ENCODE results near the gene ADORA1.

ADORA1 gene

DNA sequence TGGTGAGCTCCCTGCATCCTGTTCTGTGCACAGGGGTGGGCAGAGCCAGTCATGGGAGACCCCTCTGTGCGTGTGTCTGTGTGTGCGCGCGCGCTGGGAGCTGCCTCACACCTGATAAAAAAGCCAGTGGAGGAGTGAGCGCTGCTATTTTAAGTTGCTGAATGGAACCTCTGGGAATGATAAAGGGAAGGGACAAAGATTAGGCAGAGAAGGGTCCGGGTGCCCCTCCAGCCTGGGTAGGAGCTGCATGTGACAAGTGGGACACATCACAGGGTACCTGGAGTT is 847 bp downstream of the ADORA1 start:
- peak overlapping the region; percentile 82 for H3K4me3 ChIP-seq (ENCODE audit: low read depth, low read length)
- no peak overlapping the region for H3K9ac ChIP-seq (ENCODE audit: low read depth, low read length)
- H3K27me3 ChIP-seq (ENCODE audit: control insufficient read depth, insufficient read depth, low read length): peaks cover 52% of the 10 kb centered on the region
- H3K9me3 ChIP-seq (ENCODE audit: control insufficient read depth, insufficient read depth, low read length): no peaks in the 10 kb centered on the region
- H3K36me3 ChIP-seq (ENCODE audit: control insufficient read depth, insufficient read depth, low read length): no peaks in the 10 kb centered on the region
- peaks cover 18% of the 10 kb centered on the region for H3K4me1 ChIP-seq (ENCODE audit: control insufficient read depth, insufficient read depth, low read length)

DNA sequence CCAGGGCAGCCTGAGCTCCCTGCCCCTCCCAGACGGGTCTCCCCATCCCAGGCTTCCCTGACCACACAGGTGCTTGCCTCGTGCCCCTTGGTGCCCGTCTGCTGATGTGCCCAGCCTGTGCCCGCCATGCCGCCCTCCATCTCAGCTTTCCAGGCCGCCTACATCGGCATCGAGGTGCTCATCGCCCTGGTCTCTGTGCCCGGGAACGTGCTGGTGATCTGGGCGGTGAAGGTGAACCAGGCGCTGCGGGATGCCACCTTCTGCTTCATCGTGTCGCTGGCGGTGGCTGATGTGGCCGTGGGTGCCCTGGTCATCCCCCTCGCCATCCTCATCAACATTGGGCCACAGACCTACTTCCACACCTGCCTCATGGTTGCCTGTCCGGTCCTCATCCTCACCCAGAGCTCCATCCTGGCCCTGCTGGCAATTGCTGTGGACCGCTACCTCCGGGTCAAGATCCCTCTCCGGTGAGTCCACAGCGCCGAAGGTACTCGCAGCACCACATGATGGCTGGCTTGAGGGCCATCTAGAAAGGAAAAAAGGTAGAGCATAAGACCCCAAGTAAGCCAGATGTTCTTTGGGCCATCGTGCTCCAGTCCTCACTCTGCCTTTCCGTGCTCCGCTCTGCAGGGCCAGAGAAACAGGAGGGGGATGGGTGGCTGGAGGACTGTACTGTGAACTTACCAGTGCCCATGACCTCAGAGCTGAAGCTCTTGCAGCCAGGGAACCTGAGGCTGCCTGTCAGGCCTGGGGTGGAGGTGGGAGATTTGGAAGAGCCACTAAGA is 1.4 kb downstream of the ADORA1 start:
- Histone ChIP-seq H3K4me3 (ENCODE audit: low read depth, low read length) (peak overlapping the region; percentile 82), H3K9me3 (ENCODE audit: control insufficient read depth, insufficient read depth, low read length) (no peaks in the 10 kb centered on the region), H3K27me3 (ENCODE audit: control insufficient read depth, insufficient read depth, low read length) (peaks cover 51% of the 10 kb centered on the region), H3K36me3 (ENCODE audit: control insufficient read depth, insufficient read depth, low read length) (no peaks in the 10 kb centered on the region), H3K4me1 (ENCODE audit: control insufficient read depth, insufficient read depth, low read length) (peaks cover 21% of the 10 kb centered on the region), H3K9ac (ENCODE audit: low read depth, low read length) (no peak overlapping the region)

DNA sequence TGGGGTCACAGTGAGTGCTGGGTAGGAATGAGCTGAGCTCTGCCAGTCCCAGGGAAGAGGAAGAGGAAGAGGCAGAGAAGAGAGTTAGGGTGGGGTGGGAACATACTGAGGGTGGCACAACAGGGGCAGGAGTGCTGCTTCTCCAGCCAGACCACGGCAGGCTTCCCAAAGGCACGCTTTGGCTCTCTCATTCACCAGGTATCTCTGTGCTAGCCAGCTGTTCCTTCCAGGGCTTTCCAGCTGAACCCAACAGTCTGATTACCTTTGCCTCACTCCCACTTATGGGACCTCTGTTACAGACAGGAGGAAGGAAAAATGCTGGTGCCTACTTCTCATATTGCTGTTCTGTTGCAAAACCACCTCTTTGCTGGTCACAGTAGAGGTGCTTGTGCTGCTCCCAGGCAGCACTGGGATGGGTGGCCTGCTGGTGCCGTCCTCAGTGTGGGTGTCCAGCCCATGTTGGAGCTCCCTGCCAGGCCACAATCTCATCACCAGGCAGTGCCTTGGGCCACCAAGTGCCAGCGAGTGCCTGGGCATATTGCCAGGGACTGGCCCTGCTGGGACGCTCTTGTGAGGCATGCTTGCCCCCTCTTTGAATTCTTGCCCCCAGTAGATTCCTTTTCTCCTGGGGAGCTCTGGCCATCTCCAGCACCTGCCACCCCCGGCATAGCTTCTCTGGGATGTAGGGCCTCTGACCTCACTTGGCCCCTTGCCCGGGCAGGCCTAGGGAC is 2.1 kb downstream of the ADORA1 start:
- H3K9ac ChIP-seq (ENCODE audit: low read depth, low read length): no peak overlapping the region
- no peaks in the 10 kb centered on the region for H3K9me3 ChIP-seq (ENCODE audit: control insufficient read depth, insufficient read depth, low read length)
- H3K36me3 ChIP-seq (ENCODE audit: control insufficient read depth, insufficient read depth, low read length): no peaks in the 10 kb centered on the region
- H3K27me3 ChIP-seq (ENCODE audit: control insufficient read depth, insufficient read depth, low read length): peaks cover 44% of the 10 kb centered on the region
- no peak overlapping the region for H3K4me3 ChIP-seq (ENCODE audit: low read depth, low read length)
- peaks cover 20% of the 10 kb centered on the region for H3K4me1 ChIP-seq (ENCODE audit: control insufficient read depth, insufficient read depth, low read length)

DNA sequence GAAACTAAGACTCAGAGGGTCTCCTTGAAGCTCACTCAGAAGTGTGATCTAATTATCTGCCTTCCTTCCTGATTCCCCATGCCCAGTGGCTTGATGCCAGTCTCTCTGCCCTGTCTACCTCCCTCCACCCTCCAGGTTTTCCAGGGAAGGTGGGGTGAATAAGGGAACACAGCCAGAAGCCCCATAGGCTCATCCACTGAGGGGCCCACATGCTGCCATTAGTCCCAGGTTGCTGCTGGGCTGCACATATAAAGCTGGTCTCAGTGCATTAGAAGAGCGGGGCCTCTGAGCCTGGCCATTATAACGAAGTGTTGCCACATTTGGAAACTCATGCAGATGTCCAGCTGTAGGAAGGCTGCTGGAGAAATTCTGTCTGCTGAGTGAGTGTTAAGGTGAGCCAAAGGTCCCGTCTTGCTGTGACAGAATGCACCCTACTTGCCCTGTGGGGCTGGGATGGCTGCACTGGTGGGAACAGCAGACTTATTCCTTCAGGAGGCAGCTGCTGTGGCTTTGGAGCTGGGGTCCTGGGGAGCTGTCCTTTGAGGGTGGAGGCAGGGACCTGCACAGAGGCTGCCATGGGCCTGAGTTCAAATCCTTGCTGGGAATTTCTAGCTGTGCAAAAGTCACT is 2.9 kb downstream of the ADORA1 start:
- no peaks in the 10 kb centered on the region for H3K36me3 ChIP-seq (ENCODE audit: control insufficient read depth, insufficient read depth, low read length)
- no peaks in the 10 kb centered on the region for H3K9me3 ChIP-seq (ENCODE audit: control insufficient read depth, insufficient read depth, low read length)
- H3K27me3 ChIP-seq (ENCODE audit: control insufficient read depth, insufficient read depth, low read length): peaks cover 36% of the 10 kb centered on the region
- H3K4me3 ChIP-seq (ENCODE audit: low read depth, low read length): no peak overlapping the region
- no peak overlapping the region for H3K9ac ChIP-seq (ENCODE audit: low read depth, low read length)
- H3K4me1 ChIP-seq (ENCODE audit: control insufficient read depth, insufficient read depth, low read length): peaks cover 20% of the 10 kb centered on the region

DNA sequence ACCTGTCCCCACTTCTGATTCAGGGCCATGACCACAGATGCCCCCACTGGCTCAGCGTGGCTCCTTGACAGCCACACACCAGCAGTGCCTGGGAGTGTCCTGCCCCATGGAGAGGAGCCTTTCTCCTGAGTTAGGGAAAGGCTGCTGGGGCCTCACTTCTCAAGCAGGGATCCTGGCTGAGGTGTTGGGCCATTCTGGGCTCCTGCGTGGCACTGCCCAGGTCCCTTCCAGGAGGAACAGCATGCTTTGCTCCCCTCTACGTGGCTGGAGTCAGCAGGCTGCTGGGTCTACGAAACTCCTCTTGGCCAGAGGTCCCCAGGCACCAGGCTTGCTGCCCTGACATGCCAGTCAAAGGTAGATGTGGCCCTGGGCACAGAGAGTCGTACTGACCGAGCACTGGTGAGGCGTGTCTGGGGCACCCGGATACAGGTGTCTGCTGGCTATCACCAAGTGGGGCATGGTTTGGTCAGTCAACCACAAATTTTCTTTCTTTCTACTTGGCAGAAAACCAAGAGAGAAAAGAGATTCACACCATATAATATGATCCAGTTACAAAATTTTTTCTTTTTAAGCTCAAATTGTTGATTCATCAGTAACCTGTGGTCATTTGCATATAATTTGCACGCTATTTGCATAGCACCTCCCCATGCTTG is 4.1 kb downstream of the ADORA1 start:
- Histone ChIP-seq H3K27me3 (ENCODE audit: control insufficient read depth, insufficient read depth, low read length) (peaks cover 31% of the 10 kb centered on the region), H3K4me3 (ENCODE audit: low read depth, low read length) (no peak overlapping the region), H3K36me3 (ENCODE audit: control insufficient read depth, insufficient read depth, low read length) (no peaks in the 10 kb centered on the region), H3K9ac (ENCODE audit: low read depth, low read length) (no peak overlapping the region), H3K9me3 (ENCODE audit: control insufficient read depth, insufficient read depth, low read length) (no peaks in the 10 kb centered on the region), H3K4me1 (ENCODE audit: control insufficient read depth, insufficient read depth, low read length) (peaks cover 14% of the 10 kb centered on the region)

DNA sequence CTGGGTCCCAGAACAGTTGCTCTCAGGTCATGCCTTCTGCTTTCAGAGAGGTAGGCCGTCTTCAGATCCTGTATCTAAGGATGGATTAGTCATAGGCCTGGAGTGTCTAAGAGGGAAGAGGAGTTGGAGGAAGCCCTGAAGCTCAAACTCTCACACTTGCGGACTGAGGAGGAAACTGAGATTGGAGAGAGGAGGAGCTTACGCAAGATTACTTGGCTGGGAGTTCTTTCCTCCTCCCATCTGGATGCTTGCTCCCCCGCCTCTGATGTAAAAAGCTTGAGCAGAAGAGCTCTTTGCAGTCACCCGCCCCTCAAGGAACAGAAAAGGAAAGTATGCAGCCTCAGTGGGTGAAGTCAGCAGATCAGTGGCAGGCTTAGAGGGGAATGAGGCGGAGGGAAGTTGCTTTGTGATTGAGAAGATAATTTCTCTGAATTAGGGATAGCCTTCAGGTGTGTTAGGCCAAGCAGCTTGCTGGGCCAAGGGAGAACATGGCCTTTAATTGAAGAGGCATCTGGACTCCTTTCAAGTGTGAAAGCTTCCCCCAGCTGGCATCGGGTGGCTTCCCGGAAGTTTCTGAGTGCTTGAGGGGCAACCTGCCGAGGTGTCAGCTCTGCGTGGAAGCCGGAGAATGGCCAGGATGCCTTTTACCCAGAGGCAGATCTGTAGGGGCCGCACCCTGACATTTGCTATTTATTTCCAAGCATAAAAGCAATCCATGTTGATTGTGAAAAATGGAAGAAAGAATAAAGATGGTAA is 6.6 kb downstream of the ADORA1 start:
- H3K9ac ChIP-seq (ENCODE audit: low read depth, low read length): no peak overlapping the region
- H3K27me3 ChIP-seq (ENCODE audit: control insufficient read depth, insufficient read depth, low read length): peaks cover 7% of the 10 kb centered on the region
- H3K4me3 ChIP-seq (ENCODE audit: low read depth, low read length): no peak overlapping the region
- peaks cover 7% of the 10 kb centered on the region for H3K4me1 ChIP-seq (ENCODE audit: control insufficient read depth, insufficient read depth, low read length)
- no peaks in the 10 kb centered on the region for H3K36me3 ChIP-seq (ENCODE audit: control insufficient read depth, insufficient read depth, low read length)
- no peaks in the 10 kb centered on the region for H3K9me3 ChIP-seq (ENCODE audit: control insufficient read depth, insufficient read depth, low read length)

DNA sequence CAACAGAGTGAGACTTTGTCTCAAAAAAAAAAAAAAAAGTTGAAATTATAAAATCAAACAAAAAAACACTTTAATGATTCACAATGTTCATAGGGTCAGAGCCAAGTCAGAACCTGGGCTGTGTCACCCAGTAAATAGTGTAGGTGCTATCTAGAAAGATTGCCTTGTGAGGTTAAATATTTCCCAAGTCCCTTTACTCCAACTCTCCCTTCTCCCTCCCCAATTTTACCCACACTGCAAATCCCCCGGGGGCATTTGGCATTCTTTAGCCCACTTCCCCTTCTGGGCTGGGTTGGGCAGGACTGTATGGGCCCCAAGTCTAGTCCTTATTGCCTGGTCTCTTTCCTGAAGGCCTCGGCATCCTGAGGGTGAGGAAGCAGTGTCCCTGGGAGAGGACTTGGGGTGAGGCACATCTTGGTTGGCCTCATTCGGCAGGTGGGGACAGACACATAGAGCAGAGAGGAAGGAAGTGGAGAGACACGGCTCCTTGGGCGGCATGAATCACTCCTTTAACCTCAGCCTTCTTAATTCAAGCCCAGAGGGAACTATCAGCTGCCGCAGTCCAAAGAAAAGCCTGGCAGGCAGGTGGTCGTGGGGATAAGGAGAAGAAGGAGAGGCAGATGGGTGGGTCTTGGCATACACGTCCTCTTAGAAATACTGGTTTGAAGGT is 8.2 kb downstream of the ADORA1 start:
- Histone ChIP-seq H3K9ac (ENCODE audit: low read depth, low read length) (no peak overlapping the region), H3K36me3 (ENCODE audit: control insufficient read depth, insufficient read depth, low read length) (no peaks in the 10 kb centered on the region), H3K27me3 (ENCODE audit: control insufficient read depth, insufficient read depth, low read length) (no peaks in the 10 kb centered on the region), H3K4me1 (ENCODE audit: control insufficient read depth, insufficient read depth, low read length) (peaks cover 7% of the 10 kb centered on the region), H3K4me3 (ENCODE audit: low read depth, low read length) (no peak overlapping the region), H3K9me3 (ENCODE audit: control insufficient read depth, insufficient read depth, low read length) (no peaks in the 10 kb centered on the region)

DNA sequence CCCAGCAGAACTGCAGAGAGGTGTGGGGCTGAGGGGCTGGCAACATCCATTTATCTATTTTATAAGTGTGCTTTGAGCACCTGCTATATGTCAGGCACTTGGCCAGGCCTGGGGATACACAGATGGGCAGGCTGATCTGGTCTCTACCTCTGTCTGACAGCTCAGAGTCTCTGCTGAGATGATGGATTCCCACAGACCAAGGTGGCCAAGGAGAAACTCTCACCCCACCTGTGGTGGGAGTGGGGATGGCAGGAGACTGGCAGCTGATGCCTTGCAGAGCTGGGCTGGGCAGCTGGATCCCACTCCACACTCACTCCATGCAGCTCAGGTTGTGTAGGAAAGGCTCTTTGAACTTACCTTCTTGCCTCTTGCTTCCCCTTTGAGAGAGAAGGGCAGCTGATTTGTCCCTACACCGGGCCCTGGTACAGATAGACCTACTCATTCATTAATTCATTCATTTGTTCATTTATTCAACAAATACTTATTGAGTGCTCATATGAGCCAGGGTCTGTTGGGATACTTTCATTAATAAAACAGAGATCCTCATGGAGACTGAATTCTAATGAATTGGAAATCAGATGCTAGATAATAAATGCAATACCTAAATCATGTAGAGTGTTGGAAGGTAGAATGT is 9.0 kb downstream of the ADORA1 start:
- Histone ChIP-seq H3K4me3 (ENCODE audit: low read depth, low read length) (no peak overlapping the region), H3K4me1 (ENCODE audit: control insufficient read depth, insufficient read depth, low read length) (peaks cover 7% of the 10 kb centered on the region), H3K9ac (ENCODE audit: low read depth, low read length) (no peak overlapping the region), H3K36me3 (ENCODE audit: control insufficient read depth, insufficient read depth, low read length) (no peaks in the 10 kb centered on the region), H3K27me3 (ENCODE audit: control insufficient read depth, insufficient read depth, low read length) (no peaks in the 10 kb centered on the region), H3K9me3 (ENCODE audit: control insufficient read depth, insufficient read depth, low read length) (no peaks in the 10 kb centered on the region)

DNA sequence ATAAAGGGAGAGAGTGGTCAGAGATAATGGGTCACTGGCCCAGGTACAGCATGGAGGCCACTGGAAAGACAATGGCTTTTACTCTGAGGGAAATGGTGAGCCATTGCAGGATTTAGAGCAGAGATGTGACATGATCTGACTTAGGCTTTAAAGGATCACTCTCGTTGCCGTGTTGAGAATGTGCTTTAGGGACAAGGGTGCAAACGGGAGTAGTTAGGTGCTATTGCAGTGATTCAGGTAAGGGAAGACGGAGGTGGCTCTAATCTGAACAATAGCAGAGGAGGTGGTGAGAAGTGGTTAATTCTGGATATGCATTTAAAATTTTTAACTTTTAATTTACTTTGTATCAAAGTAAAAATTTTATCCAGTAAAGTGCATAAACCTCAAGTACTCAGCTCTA is 9.8 kb downstream of the ADORA1 start:
- Histone ChIP-seq H3K4me3 (ENCODE audit: low read depth, low read length) (no peak overlapping the region), H3K27me3 (ENCODE audit: control insufficient read depth, insufficient read depth, low read length) (no peaks in the 10 kb centered on the region), H3K4me1 (ENCODE audit: control insufficient read depth, insufficient read depth, low read length) (peaks cover 7% of the 10 kb centered on the region), H3K9me3 (ENCODE audit: control insufficient read depth, insufficient read depth, low read length) (no peaks in the 10 kb centered on the region), H3K36me3 (ENCODE audit: control insufficient read depth, insufficient read depth, low read length) (no peaks in the 10 kb centered on the region), H3K9ac (ENCODE audit: low read depth, low read length) (no peak overlapping the region)

DNA sequence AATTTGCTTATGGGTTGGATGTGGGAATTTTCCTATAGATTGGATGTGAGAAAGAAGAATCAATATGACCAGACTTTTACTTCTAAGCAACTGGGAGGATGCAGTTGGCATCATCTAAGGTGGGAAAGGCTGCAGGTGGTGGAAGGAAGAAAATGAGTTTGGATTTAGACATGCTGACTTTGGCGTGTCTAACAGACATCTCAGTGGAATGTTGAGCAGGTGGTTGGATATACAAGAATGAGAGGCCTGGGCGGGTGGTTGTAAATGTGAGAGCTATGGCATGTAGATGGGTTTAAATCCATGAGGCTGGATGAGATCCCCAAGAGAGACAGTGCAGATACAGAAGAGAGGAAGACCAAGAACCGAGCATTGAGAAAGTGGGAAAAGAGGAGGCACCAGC is 10.5 kb downstream of the ADORA1 start:
- Histone ChIP-seq H3K4me1 (ENCODE audit: control insufficient read depth, insufficient read depth, low read length) (peaks cover 7% of the 10 kb centered on the region), H3K4me3 (ENCODE audit: low read depth, low read length) (no peak overlapping the region), H3K9me3 (ENCODE audit: control insufficient read depth, insufficient read depth, low read length) (no peaks in the 10 kb centered on the region), H3K9ac (ENCODE audit: low read depth, low read length) (no peak overlapping the region), H3K36me3 (ENCODE audit: control insufficient read depth, insufficient read depth, low read length) (no peaks in the 10 kb centered on the region), H3K27me3 (ENCODE audit: control insufficient read depth, insufficient read depth, low read length) (no peaks in the 10 kb centered on the region)
